Muscle of leg (tissue), 11 donors: ENCODE data around the gene LMF1. TPM values are rescaled to one million over a fixed set of nuclear protein-coding genes. Genes with fewer than 3 reads are reported as not detected.

Experiments used
- DNase-seq: peaks from one replicate; pipeline ENCODE4 v3.0.0; 2013
- H3K27ac ChIP-seq: one replicate; pipeline ENCODE4 v1.5.1; 2013; ENCODE audit warnings: mild to moderate bottlenecking, low read length, control low read depth
- H3K27me3 ChIP-seq: one replicate; pipeline ENCODE4 v1.6.1; 2013; ENCODE audit warnings: low read length; ENCODE audit not compliant: control insufficient read depth, insufficient read depth
- H3K36me3 ChIP-seq: one replicate; pipeline ENCODE4 v1.6.1; 2013; ENCODE audit warnings: low read length; ENCODE audit not compliant: control insufficient read depth, insufficient read depth
- H3K4me1 ChIP-seq: one replicate; pipeline ENCODE4 v1.6.1; 2013; ENCODE audit warnings: low read length; ENCODE audit not compliant: control insufficient read depth, insufficient read depth
- H3K4me3 ChIP-seq: one replicate; pipeline ENCODE4 v1.5.1; 2013; ENCODE audit warnings: low read length, control low read depth
- H3K9me3 ChIP-seq: replicated peaks from 2 replicates; pipeline ENCODE4 v1.6.1; 2013; ENCODE audit warnings: low read depth, low read length; ENCODE audit not compliant: control insufficient read depth
- WGBS: methylation state at CpG from one replicate; pipeline ENCODE4 v1.1.5; 2013; ENCODE audit warnings: missing lambda C conversion rate; ENCODE audit not compliant: insufficient coverage; 5-methylcytosine and 5-hydroxymethylcytosine counted together
- polyA plus RNA-seq, 8 donors: library from polyadenylated mRNA; unstranded; fragments of 120-200 nt; gene quantifications; one replicate each; pipeline versions ENCODE4 v1.2.1 to v1.2.3, GENCODE V29; 2013; ENCODE audit warnings: inconsistent platforms in 1 of 8, low replicate concordance in 1 of 8; ENCODE audit not compliant: insufficient read length in 8 of 8, insufficient read depth in 1 of 8
- total RNA-seq: library from RNA; stranded (reverse); fragments of 120-200 nt; gene quantifications from one replicate; pipeline ENCODE4 v1.2.4, GENCODE V29; 2013

The LMF1 gene
- total and polyA plus RNA-seq, 9 donors = 8.7 to 14.1 (median 10.2) TPM

DNA sequence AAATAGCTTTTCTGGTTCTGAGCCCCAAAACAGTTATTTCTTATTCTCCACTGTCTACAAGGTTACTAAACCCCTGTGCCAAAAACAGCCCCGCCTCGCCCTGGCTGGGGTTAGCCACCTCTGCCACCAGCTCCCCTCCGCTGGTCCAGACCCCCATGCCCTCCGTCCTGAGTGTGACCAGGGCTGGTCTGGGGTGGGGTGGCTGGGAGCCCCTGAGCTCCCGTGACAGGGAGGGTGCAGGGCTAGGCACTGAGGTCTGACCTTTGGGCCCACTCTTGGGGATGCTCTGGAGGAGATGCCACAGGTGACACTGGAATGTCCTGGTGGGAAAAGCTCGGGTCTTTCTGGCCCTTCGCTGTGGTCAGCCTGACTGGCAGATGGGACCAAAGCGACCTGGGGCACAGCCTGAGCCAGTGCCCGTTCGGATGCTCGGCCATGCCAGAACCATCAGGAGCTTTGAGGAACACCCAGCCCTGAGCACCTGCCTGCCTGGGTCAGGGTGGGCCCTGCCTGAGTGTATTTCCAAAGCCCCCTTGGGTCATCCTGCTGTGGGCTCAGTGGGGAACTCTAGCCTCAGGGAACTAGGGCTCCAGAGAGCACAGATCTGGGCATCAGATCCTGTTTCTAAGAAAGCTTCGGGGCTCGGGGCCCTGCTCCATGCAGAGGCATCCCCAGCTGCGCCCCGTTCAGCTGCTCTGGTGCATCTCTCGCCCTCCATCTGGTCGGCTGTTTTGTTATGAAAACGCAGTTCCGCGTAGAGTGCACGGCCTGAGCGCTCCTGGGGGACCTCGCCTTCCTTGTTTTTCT lies 98.1 kb downstream of the LMF1 start:
- Histone ChIP-seq H3K27ac (no peak overlapping the region), H3K4me3 (no peak overlapping the region), H3K4me1 (peaks cover 43% of the 10 kb centered on the region), H3K9me3 (no peaks in the 10 kb centered on the region), H3K36me3 (peaks cover 6% of the 10 kb centered on the region), H3K27me3 (no peaks in the 10 kb centered on the region)
- peak; percentile 49 for DNase-seq
- WGBS = 69% methylated on average over 19 of the region's 23 CpGs

DNA sequence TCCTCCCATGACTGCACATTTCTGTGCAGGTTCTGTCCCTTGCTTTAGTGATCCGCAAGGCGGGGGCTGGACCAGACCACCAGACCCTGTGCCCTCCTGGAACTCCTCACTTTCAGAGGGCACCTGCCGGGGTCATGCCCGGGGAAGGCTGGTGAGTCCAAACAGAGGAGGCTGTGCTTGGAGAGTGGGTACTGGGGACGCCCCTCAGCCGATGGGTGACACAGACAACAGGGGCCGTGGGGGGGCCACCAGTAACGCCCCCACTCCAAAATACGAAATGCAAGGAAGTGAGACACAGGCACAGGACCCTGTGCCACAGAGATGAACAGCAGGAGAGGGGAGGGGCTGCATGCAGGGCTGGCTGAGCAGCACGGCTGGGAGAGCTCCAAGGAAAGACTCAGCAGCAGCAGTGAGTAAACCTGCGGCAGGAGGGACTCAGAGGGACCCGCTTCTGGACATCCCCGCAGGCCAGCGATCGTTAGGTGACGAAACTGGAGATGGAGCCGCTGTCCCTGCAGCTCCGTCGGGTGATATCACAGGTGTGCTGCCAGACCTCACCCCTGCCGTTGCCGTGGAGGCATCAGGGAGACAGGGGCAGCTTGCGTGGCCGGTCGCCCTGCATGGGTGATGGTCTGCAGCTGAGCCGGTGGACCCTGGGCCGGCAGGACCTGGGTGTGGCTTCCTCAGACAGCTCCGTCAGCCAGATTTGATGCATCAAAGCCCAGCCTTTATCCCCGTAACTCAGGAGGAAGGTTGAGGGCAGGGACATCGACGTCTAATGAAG lies 99.0 kb downstream of the LMF1 start:
- DNase-seq = no peak
- H3K4me3 ChIP-seq = no peak overlapping the region
- H3K4me1 ChIP-seq = peaks cover 49% of the 10 kb centered on the region
- no peaks in the 10 kb centered on the region for H3K27me3 ChIP-seq
- WGBS = 85% methylated on average over 26 of the region's 30 CpGs
- no peak overlapping the region for H3K27ac ChIP-seq
- peaks cover 6% of the 10 kb centered on the region for H3K36me3 ChIP-seq
- H3K9me3 ChIP-seq = no peaks in the 10 kb centered on the region

- H3K36me3 ChIP-seq = peaks cover 6% of the 10 kb centered on the region
Observed at GRCh38 chr16:870856-871561, 99.8 kb downstream of the LMF1 start.

DNA sequence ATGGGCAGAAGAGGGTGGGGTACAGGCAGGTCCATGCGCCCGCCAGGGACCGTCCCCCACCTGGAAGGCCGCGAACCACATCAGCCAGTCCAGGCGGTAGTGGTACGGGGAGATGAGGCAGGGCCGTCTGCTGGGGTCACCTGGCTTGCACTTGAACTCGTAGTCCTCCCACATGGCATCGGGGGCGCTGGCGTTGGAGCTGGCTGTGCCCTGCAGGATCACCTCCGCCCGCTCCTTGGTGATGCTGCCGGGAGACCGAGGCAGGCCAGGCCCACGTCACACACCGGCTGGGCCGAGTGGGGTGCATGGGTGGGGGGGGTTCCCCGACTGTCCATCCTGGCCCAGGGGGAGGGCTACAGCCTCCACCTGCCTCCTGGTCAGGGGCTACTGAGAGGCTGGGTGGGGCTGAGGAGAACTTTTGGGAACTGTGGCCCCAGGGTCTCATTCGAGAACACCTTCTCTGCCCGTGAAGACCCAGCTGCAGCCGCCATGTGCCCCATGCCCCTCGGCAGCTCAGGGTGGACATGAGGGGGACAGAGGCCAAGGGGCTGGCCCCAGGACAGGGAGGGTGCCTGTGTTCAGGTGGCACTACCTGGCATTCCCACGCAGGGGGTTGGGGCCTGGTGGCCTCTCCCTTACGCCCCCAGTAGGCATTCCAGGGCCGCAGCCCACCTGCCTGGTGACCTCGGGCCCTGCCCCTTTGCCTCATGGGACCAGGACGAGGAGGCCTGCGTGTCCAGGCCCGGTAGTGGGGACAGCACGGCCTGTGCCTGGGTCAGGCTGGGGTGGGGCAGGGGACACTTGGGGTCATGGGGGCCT lies 100.8 kb downstream of the LMF1 start:
- Histone ChIP-seq H3K36me3 (peaks cover 6% of the 10 kb centered on the region), H3K4me1 (peaks cover 49% of the 10 kb centered on the region), H3K27me3 (no peaks in the 10 kb centered on the region), H3K9me3 (no peaks in the 10 kb centered on the region), H3K4me3 (no peak overlapping the region), H3K27ac (no peak overlapping the region)
- no peak for DNase-seq
- WGBS = 92% methylated on average over 30 of the region's 32 CpGs

More at GRCh38 chr16:870856-871561, 99.8 kb downstream of the LMF1 start:
- no peak for DNase-seq
- H3K27ac ChIP-seq = no peak overlapping the region
- H3K4me3 ChIP-seq = no peak overlapping the region
- no peaks in the 10 kb centered on the region for H3K9me3 ChIP-seq
- peaks cover 49% of the 10 kb centered on the region for H3K4me1 ChIP-seq
- 90% methylated on average over 30 of the region's 31 CpGs for WGBS
- H3K27me3 ChIP-seq = no peaks in the 10 kb centered on the region

GRCh38 chr16:868846-869822 lies 101.7 kb downstream of the LMF1 start:
- Histone ChIP-seq H3K27me3 (no peaks in the 10 kb centered on the region), H3K36me3 (peaks cover 6% of the 10 kb centered on the region), H3K9me3 (no peaks in the 10 kb centered on the region), H3K4me1 (peaks cover 47% of the 10 kb centered on the region), H3K4me3 (no peak overlapping the region), H3K27ac (no peak overlapping the region)
- WGBS = 84% methylated on average over 35 of the region's 37 CpGs
- no peak for DNase-seq

DNA sequence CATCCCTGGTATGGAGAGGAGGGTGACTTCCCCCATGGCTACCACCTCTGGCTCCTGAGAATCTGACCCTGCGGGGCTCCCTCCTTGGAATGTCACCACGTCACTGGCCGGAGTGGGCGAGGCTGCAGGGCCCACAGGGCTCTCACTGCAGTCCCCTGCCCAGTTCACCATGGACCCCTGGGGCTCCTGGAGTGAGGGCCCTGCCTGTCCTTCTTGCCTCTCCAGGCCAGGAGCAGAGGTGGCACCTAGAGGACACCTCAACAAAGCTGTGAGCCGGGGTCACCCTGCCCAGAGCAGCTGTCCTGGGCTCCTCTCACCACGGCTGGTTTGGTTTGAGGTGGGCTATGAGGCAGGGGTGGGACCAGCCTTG lies 102.4 kb downstream of the LMF1 start:
- H3K36me3 ChIP-seq = peaks cover 6% of the 10 kb centered on the region
- WGBS = 79% methylated on average over 4 of the region's 6 CpGs
- no peak overlapping the region for H3K4me3 ChIP-seq

GRCh38 chr16:867421-868385 lies 103.1 kb downstream of the LMF1 start:
- peak; percentile 82 for DNase-seq
- Histone ChIP-seq H3K4me1 (peaks cover 37% of the 10 kb centered on the region), H3K27ac (peak overlapping the region; percentile 3), H3K27me3 (no peaks in the 10 kb centered on the region), H3K9me3 (no peaks in the 10 kb centered on the region), H3K36me3 (peaks cover 6% of the 10 kb centered on the region), H3K4me3 (no peak overlapping the region)
- WGBS = 69% methylated on average over 28 of the region's 34 CpGs

More for the DNA sequence above, 102.4 kb downstream of the LMF1 start:
- H3K4me1 ChIP-seq = peaks cover 43% of the 10 kb centered on the region
- H3K27ac ChIP-seq = peak overlapping the region; percentile 3
- H3K27me3 ChIP-seq = no peaks in the 10 kb centered on the region
- DNase-seq = no peak
- no peaks in the 10 kb centered on the region for H3K9me3 ChIP-seq

- no peak overlapping the region for H3K4me3 ChIP-seq
- no peak overlapping the region for H3K27ac ChIP-seq
- peaks cover 31% of the 10 kb centered on the region for H3K4me1 ChIP-seq
- H3K27me3 ChIP-seq = no peaks in the 10 kb centered on the region
- no peaks in the 10 kb centered on the region for H3K9me3 ChIP-seq
- 100% methylated on average over 4 of the region's 9 CpGs for WGBS
- no peak for DNase-seq
- H3K36me3 ChIP-seq = peaks cover 6% of the 10 kb centered on the region
Observed at GRCh38 chr16:866252-866896, 104.4 kb downstream of the LMF1 start.
